ENCODE measurements around the gene CDH4.

CDH4 gene

GRCh38 chr20:61868006-61868405, 615.9 kb downstream of the CDH4 start:
- Histone ChIP-seq H3K4me2 (ENCODE audit: low read length) (no peak overlapping the region), H3K9ac (ENCODE audit: low read depth, low read length) (no peak overlapping the region), H3K36me3 (ENCODE audit: insufficient read depth, low read length) (no peaks in the 10 kb centered on the region), H3K4me3 (ENCODE audit: low read length) (no peak overlapping the region), H3K27me3 (ENCODE audit: control insufficient read depth, insufficient read depth, low read length) (no peaks in the 10 kb centered on the region), H3K4me1 (ENCODE audit: control insufficient read depth, insufficient read depth, low read length) (no peaks in the 10 kb centered on the region), H3K9me3 (replicated peaks; ENCODE audit: low read length) (peaks cover 6% of the 10 kb centered on the region)

GRCh38 chr20:61868466-61869090, 616.5 kb downstream of the CDH4 start:
- Histone ChIP-seq H3K27me3 (ENCODE audit: control insufficient read depth, insufficient read depth, low read length) (no peaks in the 10 kb centered on the region), H3K4me1 (ENCODE audit: control insufficient read depth, insufficient read depth, low read length) (no peaks in the 10 kb centered on the region), H3K9me3 (replicated peaks; ENCODE audit: low read length) (peaks cover 6% of the 10 kb centered on the region), H3K9ac (ENCODE audit: low read depth, low read length) (no peak overlapping the region), H3K36me3 (ENCODE audit: insufficient read depth, low read length) (no peaks in the 10 kb centered on the region), H3K4me3 (ENCODE audit: low read length) (no peak overlapping the region), H3K4me2 (ENCODE audit: low read length) (no peak overlapping the region)

- Histone ChIP-seq H3K4me2 (ENCODE audit: low read length) (no peak overlapping the region), H3K4me3 (ENCODE audit: low read length) (no peak overlapping the region), H3K4me1 (ENCODE audit: control insufficient read depth, insufficient read depth, low read length) (no peaks in the 10 kb centered on the region), H3K27me3 (ENCODE audit: control insufficient read depth, insufficient read depth, low read length) (no peaks in the 10 kb centered on the region), H3K9ac (ENCODE audit: low read depth, low read length) (no peak overlapping the region), H3K36me3 (ENCODE audit: insufficient read depth, low read length) (peaks cover under 1% of the 10 kb centered on the region), H3K9me3 (replicated peaks; ENCODE audit: low read length) (peaks cover 6% of the 10 kb centered on the region)
Measured at GRCh38 chr20:61869750-61870507, 617.9 kb downstream of the CDH4 start.

GRCh38 chr20:61871160-61871559, 619.1 kb downstream of the CDH4 start:
- Histone ChIP-seq H3K27me3 (ENCODE audit: control insufficient read depth, insufficient read depth, low read length) (no peaks in the 10 kb centered on the region), H3K4me1 (ENCODE audit: control insufficient read depth, insufficient read depth, low read length) (no peaks in the 10 kb centered on the region), H3K4me2 (ENCODE audit: low read length) (no peak overlapping the region), H3K9me3 (replicated peaks; ENCODE audit: low read length) (peaks cover 6% of the 10 kb centered on the region), H3K36me3 (ENCODE audit: insufficient read depth, low read length) (peaks cover 4% of the 10 kb centered on the region), H3K4me3 (ENCODE audit: low read length) (no peak overlapping the region), H3K9ac (ENCODE audit: low read depth, low read length) (no peak overlapping the region)

- Histone ChIP-seq H3K4me3 (ENCODE audit: low read length) (no peak overlapping the region), H3K9me3 (replicated peaks; ENCODE audit: low read length) (peaks cover 6% of the 10 kb centered on the region), H3K27me3 (ENCODE audit: control insufficient read depth, insufficient read depth, low read length) (no peaks in the 10 kb centered on the region), H3K4me2 (ENCODE audit: low read length) (no peak overlapping the region), H3K36me3 (ENCODE audit: insufficient read depth, low read length) (peaks cover 4% of the 10 kb centered on the region), H3K4me1 (ENCODE audit: control insufficient read depth, insufficient read depth, low read length) (no peaks in the 10 kb centered on the region), H3K9ac (ENCODE audit: low read depth, low read length) (no peak overlapping the region)
Measured at GRCh38 chr20:61871913-61872312, 619.9 kb downstream of the CDH4 start.

- Histone ChIP-seq H3K36me3 (ENCODE audit: insufficient read depth, low read length) (peaks cover 4% of the 10 kb centered on the region), H3K27me3 (ENCODE audit: control insufficient read depth, insufficient read depth, low read length) (no peaks in the 10 kb centered on the region), H3K4me3 (ENCODE audit: low read length) (no peak overlapping the region), H3K4me1 (ENCODE audit: control insufficient read depth, insufficient read depth, low read length) (no peaks in the 10 kb centered on the region), H3K9me3 (replicated peaks; ENCODE audit: low read length) (peaks cover 6% of the 10 kb centered on the region), H3K9ac (ENCODE audit: low read depth, low read length) (no peak overlapping the region), H3K4me2 (ENCODE audit: low read length) (no peak overlapping the region)
Measured at GRCh38 chr20:61872371-61872900, 620.4 kb downstream of the CDH4 start.

GRCh38 chr20:61873651-61874420, 621.8 kb downstream of the CDH4 start:
- peaks cover 4% of the 10 kb centered on the region for H3K36me3 ChIP-seq (ENCODE audit: insufficient read depth, low read length)
- peaks cover 6% of the 10 kb centered on the region for H3K9me3 ChIP-seq (replicated peaks; ENCODE audit: low read length)
- H3K27me3 ChIP-seq (ENCODE audit: control insufficient read depth, insufficient read depth, low read length), result no peaks in the 10 kb centered on the region
- H3K4me3 ChIP-seq (ENCODE audit: low read length), result no peak overlapping the region
- no peaks in the 10 kb centered on the region for H3K4me1 ChIP-seq (ENCODE audit: control insufficient read depth, insufficient read depth, low read length)
- no peak overlapping the region for H3K4me2 ChIP-seq (ENCODE audit: low read length)
- H3K9ac ChIP-seq (ENCODE audit: low read depth, low read length), result no peak overlapping the region

- Histone ChIP-seq H3K4me3 (ENCODE audit: low read length) (no peak overlapping the region), H3K9ac (ENCODE audit: low read depth, low read length) (no peak overlapping the region), H3K4me2 (ENCODE audit: low read length) (no peak overlapping the region), H3K27me3 (ENCODE audit: control insufficient read depth, insufficient read depth, low read length) (no peaks in the 10 kb centered on the region), H3K9me3 (replicated peaks; ENCODE audit: low read length) (peaks cover 6% of the 10 kb centered on the region), H3K4me1 (ENCODE audit: control insufficient read depth, insufficient read depth, low read length) (no peaks in the 10 kb centered on the region), H3K36me3 (ENCODE audit: insufficient read depth, low read length) (peaks cover 4% of the 10 kb centered on the region)
Measured at GRCh38 chr20:61874421-61875068, 622.5 kb downstream of the CDH4 start.

GRCh38 chr20:61875221-61875885, 623.3 kb downstream of the CDH4 start:
- peaks cover 4% of the 10 kb centered on the region for H3K9me3 ChIP-seq (replicated peaks; ENCODE audit: low read length)
- H3K9ac ChIP-seq (ENCODE audit: low read depth, low read length), result no peak overlapping the region
- peaks cover 4% of the 10 kb centered on the region for H3K36me3 ChIP-seq (ENCODE audit: insufficient read depth, low read length)
- H3K4me2 ChIP-seq (ENCODE audit: low read length), result no peak overlapping the region
- no peaks in the 10 kb centered on the region for H3K27me3 ChIP-seq (ENCODE audit: control insufficient read depth, insufficient read depth, low read length)
- no peak overlapping the region for H3K4me3 ChIP-seq (ENCODE audit: low read length)
- no peaks in the 10 kb centered on the region for H3K4me1 ChIP-seq (ENCODE audit: control insufficient read depth, insufficient read depth, low read length)

- Histone ChIP-seq H3K4me2 (ENCODE audit: low read length) (no peak overlapping the region), H3K27me3 (ENCODE audit: control insufficient read depth, insufficient read depth, low read length) (no peaks in the 10 kb centered on the region), H3K4me3 (ENCODE audit: low read length) (no peak overlapping the region), H3K36me3 (ENCODE audit: insufficient read depth, low read length) (peaks cover 4% of the 10 kb centered on the region), H3K4me1 (ENCODE audit: control insufficient read depth, insufficient read depth, low read length) (no peaks in the 10 kb centered on the region), H3K9me3 (replicated peaks; ENCODE audit: low read length) (no peaks in the 10 kb centered on the region), H3K9ac (ENCODE audit: low read depth, low read length) (no peak overlapping the region)
Measured at GRCh38 chr20:61875996-61876395, 623.9 kb downstream of the CDH4 start.
